H1 (cell line): Measurements from ENCODE around the gene RAB9B. TPM values are rescaled to one million over a fixed set of nuclear protein-coding genes. Genes with fewer than 3 reads are reported as not detected.

Experiments
- CTCF ChIA-PET: fragments of 300-600 bp; sonication (Branson Sonifier 250); formaldehyde crosslinking; loops from one replicate; lab custom pipeline; 2021; ENCODE audit not compliant: partially characterized antibody; lab: Charles Lee
- POLR2A ChIA-PET: fragments of 300-600 bp; sonication (Branson Sonifier 250); formaldehyde crosslinking; loops from one replicate; lab custom pipeline; 2021; ENCODE audit warnings: inconsistent platforms; ENCODE audit not compliant: partially characterized antibody; lab: Charles Lee
- DNase-seq, 2 experiments: peaks; one replicate each; pipeline versions ENCODE4 v3.0.0 to v3.0.0-alpha.2; 2010 to 2022; ENCODE audit warnings: low spot score in 2 of 2, low read depth in 1 of 2, mixed read lengths in 1 of 2
- FAIRE-seq: peaks from 2 replicates; lab custom pipeline; 2011; peaks lifted over from hg19 to GRCh38; lab: Jason Lieb, UNC
- H2AFZ ChIP-seq: 2 replicates; pipeline ENCODE4 v1.8.1; 2012; ENCODE audit warnings: low read length, inconsistent platforms
- H2AK5ac ChIP-seq: 2 replicates; pipeline ENCODE4 v1.6.1; 2013; ENCODE audit warnings: low read depth, low read length
- H2BK120ac ChIP-seq: replicated peaks from 2 replicates; pipeline ENCODE3; 2013; ENCODE audit warnings: low read depth, low read length, inconsistent platforms
- H2BK12ac ChIP-seq: 2 replicates; pipeline ENCODE4 v1.6.1; 2013; ENCODE audit warnings: low read depth, low read length
- H2BK15ac ChIP-seq: 2 replicates; pipeline ENCODE4 v1.6.1; 2013; ENCODE audit warnings: low read length
- H2BK20ac ChIP-seq: 2 replicates; pipeline ENCODE4 v1.6.1; 2013; ENCODE audit warnings: low read length
- H2BK5ac ChIP-seq: 2 replicates; pipeline ENCODE4 v1.6.1; 2013; ENCODE audit warnings: low read depth, low read length
- H3K14ac ChIP-seq: 2 replicates; pipeline ENCODE4 v1.6.1; 2013; ENCODE audit warnings: inconsistent platforms; ENCODE audit not compliant: insufficient read length
- H3K18ac ChIP-seq: 2 replicates; pipeline ENCODE4 v1.6.1; 2013; ENCODE audit warnings: low read length; ENCODE audit errors: extremely low read depth
- H3K23ac ChIP-seq: 2 replicates; pipeline ENCODE4 v1.6.1; 2013; ENCODE audit warnings: inconsistent platforms; ENCODE audit not compliant: insufficient read length
- H3K23me2 ChIP-seq: 2 replicates; pipeline ENCODE4 v1.6.1; 2013; ENCODE audit warnings: low read depth, low read length
- H3K27ac ChIP-seq: 2 replicates; pipeline ENCODE4 v1.6.1; 2011; ENCODE audit warnings: low read depth, low read length, inconsistent platforms
- H3K27me3 ChIP-seq, 4 experiments: replicated peaks in 1 of 4; 1 replicate in 1 of 4; 2 replicates in 3 of 4; pipeline versions ENCODE4 v1.6.1 to v1.8.1; 2011 to 2013; ENCODE audit warnings: low read length in 3 of 4, mild to moderate bottlenecking in 3 of 4, inconsistent platforms in 2 of 4, mixed read lengths in 2 of 4, moderate library complexity in 1 of 4; ENCODE audit not compliant: control insufficient read depth in 3 of 4, insufficient read depth in 3 of 4; ENCODE audit errors: extremely low read depth in 1 of 4
- H3K36me3 ChIP-seq, 4 experiments: 2 replicates each; pipeline versions ENCODE4 v1.6.1 to v1.8.1; 2011 to 2013; ENCODE audit warnings: mild to moderate bottlenecking in 4 of 4, low read length in 3 of 4, moderate library complexity in 2 of 4, control low read depth in 1 of 4, inconsistent platforms in 1 of 4; ENCODE audit not compliant: insufficient read depth in 4 of 4, control insufficient read depth in 2 of 4
- H3K4ac ChIP-seq: replicated peaks from 2 replicates; pipeline ENCODE3; 2013; ENCODE audit warnings: low read length, low read depth, mixed read lengths, inconsistent platforms; ENCODE audit not compliant: insufficient read length
- H3K4me1 ChIP-seq, 4 experiments: replicated peaks in 1 of 4; 1 replicate in 1 of 4; 2 replicates in 3 of 4; pipeline versions ENCODE4 v1.6.1 to v1.8.1; 2011 to 2013; ENCODE audit warnings: low read length in 3 of 4, inconsistent platforms in 2 of 4, mixed read lengths in 1 of 4; ENCODE audit not compliant: insufficient read depth in 4 of 4, control insufficient read depth in 3 of 4
- H3K4me2 ChIP-seq, 2 experiments: 2 replicates each; pipeline versions ENCODE4 v1.6.1 to v1.8.1; 2011 to 2013; ENCODE audit warnings: low read depth in 2 of 2, low read length in 2 of 2, control low read depth in 1 of 2, inconsistent platforms in 1 of 2, mild to moderate bottlenecking in 1 of 2; ENCODE audit not compliant: insufficient read depth in 1 of 2
- H3K4me3 ChIP-seq, 4 experiments: fragments of 200-600, 300-600 bp in 1 of 4; sonication (generic), shearing (Covaris generic), sonication (Bioruptor Twin) in 1 of 4; 2 replicates each; pipeline versions ENCODE4 v1.5.1 to v1.8.1; 2011 to 2016; ENCODE audit warnings: low read length in 4 of 4, low read depth in 3 of 4, control low read depth in 2 of 4, inconsistent platforms in 2 of 4, mild to moderate bottlenecking in 2 of 4, mixed read lengths in 1 of 4, moderate library complexity in 1 of 4; ENCODE audit not compliant: insufficient read depth in 2 of 4; ENCODE audit errors: extremely low read depth in 1 of 4
- H3K56ac ChIP-seq: replicated peaks from 2 replicates; pipeline ENCODE3; 2013; ENCODE audit warnings: low read depth, mild to moderate bottlenecking, mixed read lengths, low read length, inconsistent platforms; ENCODE audit not compliant: insufficient read length
- H3K79me1 ChIP-seq: 2 replicates; pipeline ENCODE4 v1.6.1; 2013; ENCODE audit warnings: low read depth, low read length, control low read depth
- H3K79me2 ChIP-seq, 2 experiments: 2 replicates each; pipeline versions ENCODE4 v1.6.1 to v1.8.1; 2012 to 2013; ENCODE audit warnings: low read length in 2 of 2, mild to moderate bottlenecking in 2 of 2, inconsistent platforms in 1 of 2; ENCODE audit not compliant: insufficient read depth in 2 of 2, control insufficient read depth in 1 of 2
- H3K9ac ChIP-seq, 4 experiments: replicated peaks in 1 of 4; 1 replicate in 1 of 4; 2 replicates in 3 of 4; pipeline versions ENCODE4 v1.6.1 to v1.8.1; 2011 to 2013; ENCODE audit warnings: low read depth in 3 of 4, low read length in 3 of 4, control low read depth in 2 of 4, mild to moderate bottlenecking in 2 of 4, moderate library complexity in 2 of 4, inconsistent platforms in 1 of 4; ENCODE audit errors: extremely low read depth in 1 of 4
- H3K9me3 ChIP-seq, 2 experiments: 2 replicates each; pipeline versions ENCODE4 v1.6.1 to v1.8.1; 2012 to 2013; ENCODE audit warnings: mild to moderate bottlenecking in 2 of 2, moderate library complexity in 2 of 2, control low read depth in 1 of 2, inconsistent platforms in 1 of 2, low read depth in 1 of 2, low read length in 1 of 2, mixed read lengths in 1 of 2; ENCODE audit not compliant: insufficient read depth in 2 of 2
- H4K20me1 ChIP-seq, 2 experiments: replicated peaks in 1 of 2; 2 replicates each; pipeline versions ENCODE3 to v1.8.1; 2011 to 2013; ENCODE audit warnings: inconsistent platforms in 2 of 2, low read length in 2 of 2, mild to moderate bottlenecking in 1 of 2; ENCODE audit not compliant: insufficient read depth in 2 of 2, control insufficient read depth in 1 of 2
- H4K5ac ChIP-seq: 2 replicates; pipeline ENCODE4 v1.6.1; 2013; ENCODE audit warnings: low read length, low read depth, mixed read lengths, inconsistent platforms; ENCODE audit not compliant: insufficient read length
- H4K8ac ChIP-seq: 2 replicates; pipeline ENCODE4 v1.8.0; 2013; ENCODE audit warnings: mild to moderate bottlenecking, moderate library complexity, low read length, inconsistent platforms; ENCODE audit not compliant: insufficient read depth; ENCODE audit errors: extremely low read depth
- H4K91ac ChIP-seq: replicated peaks from 2 replicates; pipeline ENCODE3; 2013; ENCODE audit warnings: low read length, mixed read lengths, inconsistent platforms; ENCODE audit not compliant: insufficient read length
- CHD7 ChIP-seq: fragments of 300-600 bp; sonication (generic); IDR thresholded peaks from 2 replicates; pipeline ENCODE4 v1.7.1; 2012; ENCODE audit warnings: low read length, moderate library complexity, mild to moderate bottlenecking, inconsistent platforms; ENCODE audit not compliant: insufficient replicate concordance
- YY1 ChIP-seq: IDR thresholded peaks from 2 replicates; pipeline ENCODE4 v1.6.1; 2011; ENCODE audit warnings: low read depth, mild to moderate bottlenecking, low read length
- polyA plus RNA-seq, 7 experiments: library from polyadenylated mRNA; depleted of rRNA in 3 of 7; stranded (reverse) in 5 of 7; unstranded in 2 of 7; fragments of >200 nt in 5 of 7; fragments of 200-250 nt in 2 of 7; gene quantifications; 1 replicate in 5 of 7; 2 replicates in 1 of 7; 4 replicates in 1 of 7; pipeline versions ENCODE4 v1.2.1 to v1.2.3, GENCODE V29; 2011 to 2013; ENCODE audit warnings: missing spikeins in 2 of 7, mixed read lengths in 2 of 7
- total RNA-seq: library from RNA; stranded (reverse); fragmentation: NEBNext Ultra II Directional; extraction: Animal tissue kit (Norgen Biotek cat#: 25700); gene quantifications from 2 replicates; pipeline ENCODE4 v1.2.1, GENCODE V29; 2021

Gene RAB9B
- total and polyA plus RNA-seq, 2 of the 8 experiments (the other 6 are each of a cell fraction or from before 2014, with no cell fraction given), result 0.26 to 0.56 TPM

- no peaks in the 10 kb centered on the region for H3K79me1 ChIP-seq
- H3K23me2 ChIP-seq, result no peaks in the 10 kb centered on the region
- H2AFZ ChIP-seq, result no peak overlapping the region
- no peak overlapping the region for H3K56ac ChIP-seq
- no peak overlapping the region for H2BK120ac ChIP-seq
- DNase-seq, result no peak
- CTCF ChIA-PET, result no interaction called here
- no peak overlapping the region for H3K9ac ChIP-seq
- POLR2A ChIA-PET, result no interaction called here
- H2BK5ac ChIP-seq, result no peak overlapping the region
- H2BK15ac ChIP-seq, result no peak overlapping the region
- H3K79me2 ChIP-seq, result no peaks in the 10 kb centered on the region
- H3K14ac ChIP-seq, result no peak overlapping the region
- H4K8ac ChIP-seq, result no peak overlapping the region
- H4K5ac ChIP-seq, result no peak overlapping the region
- H3K18ac ChIP-seq, result no peak overlapping the region
- no peak for FAIRE-seq
- H3K27ac ChIP-seq, result no peak overlapping the region
- H4K20me1 ChIP-seq, result no peaks in the 10 kb centered on the region
- H2BK12ac ChIP-seq, result no peak overlapping the region
- no peaks in the 10 kb centered on the region for H3K4me1 ChIP-seq
- H3K27me3 ChIP-seq, result no peaks in the 10 kb centered on the region
- no peak overlapping the region for H3K4ac ChIP-seq
- no peak overlapping the region for H3K4me3 ChIP-seq
- H3K9me3 ChIP-seq, result no peaks in the 10 kb centered on the region
- H3K36me3 ChIP-seq, result no peaks in the 10 kb centered on the region
- H3K23ac ChIP-seq, result no peak overlapping the region
- no peak overlapping the region for H2AK5ac ChIP-seq
- no peak overlapping the region for H4K91ac ChIP-seq
- no peak overlapping the region for H3K4me2 ChIP-seq
- H2BK20ac ChIP-seq, result no peak overlapping the region
- no peak for TF ChIP-seq CHD7
- no peak for TF ChIP-seq YY1
Observed at GRCh38 chrX:103805860-103806259, 26.2 kb downstream of the RAB9B start.
